Esophagus squamous epithelium (tissue), 5 donors: Measurements from ENCODE around the gene ACTN4. TPM values are rescaled to one million over a fixed set of nuclear protein-coding genes. Genes with fewer than 3 reads are reported as not detected.
A peak's percentile ranks its signal among the peaks of the same experiment; 100 is the strongest.

ENCODE experiments used
- DNase-seq: peaks from one replicate; lab custom pipeline; 2025; lab: John Stamatoyannopoulos, UW
- H3K27ac ChIP-seq, 4 donors: fragments of 200-600 bp; sonication (generic); one replicate each; pipeline ENCODE4 v1.5.1; 2016 to 2019; ENCODE audit warnings: mild to moderate bottlenecking in 1 of 4
- H3K27me3 ChIP-seq, 4 donors: fragments of 200-600 bp; sonication (generic); 1 replicate in 3 of 4; 2 replicates in 1 of 4; pipeline versions ENCODE4 v1.5.1 to v1.6.0; 2017 to 2021; ENCODE audit warnings: antibody characterized with exemption in 1 of 4
- H3K36me3 ChIP-seq, 3 donors: fragments of 200-600 bp; sonication (generic); one replicate each; pipeline ENCODE4 v1.5.1; 2016 to 2019
- H3K4me1 ChIP-seq, 3 donors: fragments of 200-600 bp; sonication (generic); one replicate each; pipeline ENCODE4 v1.5.1; 2017 to 2019
- H3K4me3 ChIP-seq, 4 donors: fragments of 200-600 bp; sonication (generic); 1 replicate in 3 of 4; 2 replicates in 1 of 4; pipeline ENCODE4 v1.5.1; 2016 to 2019; ENCODE audit warnings: mild to moderate bottlenecking in 2 of 4, moderate library complexity in 1 of 4
- H3K9me3 ChIP-seq, 3 donors: fragments of 200-600 bp; sonication (generic); one replicate each; pipeline ENCODE4 v1.5.1; 2016 to 2019
- POLR2A ChIP-seq, 4 donors: fragments of 450-650 bp; IDR thresholded peaks; one replicate each; pipeline ENCODE4 v1.6.1; 2017; ENCODE audit warnings: antibody characterized with exemption in 4 of 4, mild to moderate bottlenecking in 4 of 4, moderate library complexity in 3 of 4
- WGBS, 2 donors: methylation state at CpG; one replicate each; pipeline ENCODE4 v1.1.5; 2018; 5-methylcytosine and 5-hydroxymethylcytosine counted together
- intact Hi-C: fragments of 100-400 bp; cut with DNase I; formaldehyde crosslinking; loops from one replicate; pipeline ENCODE4 v1.15.0; 2022
- total RNA-seq, 4 donors: library from RNA; depleted of rRNA; stranded (reverse); fragments of >200 nt; gene quantifications; one replicate each; pipeline ENCODE4 v1.1.0, GENCODE V29; 2016
- TF ChIP-seq, protein P1 (sequence below), 6 experiments: fragments of 450-650 bp in 4 of 6; fragments of 200-600 bp in 2 of 6; sonication (generic) in 2 of 6; IDR thresholded peaks; one replicate each; pipeline ENCODE4 v1.5.1; 2016 to 2019; ENCODE audit warnings: antibody characterized with exemption in 6 of 6, mild to moderate bottlenecking in 4 of 6, moderate library complexity in 4 of 6
- donor health status: DM: yes; HTN: yes; CAD: no.

Gene ACTN4
- total RNA-seq, 4 donors from 2014 or later, result 302 to 705 (median 414) TPM

DNA sequence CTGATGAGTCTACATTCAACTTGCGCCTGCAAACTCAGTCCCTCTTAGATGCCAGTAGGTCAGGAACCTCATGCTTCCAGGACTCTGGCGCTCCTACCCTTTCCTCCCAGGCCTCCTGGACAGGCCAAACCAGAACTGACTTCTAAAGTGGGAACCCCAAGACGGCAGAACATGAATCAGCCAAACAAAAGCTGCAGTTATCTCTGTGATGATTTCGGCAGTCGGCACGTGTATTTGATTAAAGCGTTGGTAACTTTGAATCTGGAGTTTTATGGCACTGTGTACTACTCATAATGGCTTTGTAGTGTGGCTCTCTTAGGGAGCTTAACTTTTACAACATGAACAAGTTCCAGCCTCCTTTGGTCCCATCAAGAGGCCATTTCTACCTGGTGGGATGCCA, 13.7 kb downstream of the ACTN4 start:
- TF ChIP-seq, protein P1, sequence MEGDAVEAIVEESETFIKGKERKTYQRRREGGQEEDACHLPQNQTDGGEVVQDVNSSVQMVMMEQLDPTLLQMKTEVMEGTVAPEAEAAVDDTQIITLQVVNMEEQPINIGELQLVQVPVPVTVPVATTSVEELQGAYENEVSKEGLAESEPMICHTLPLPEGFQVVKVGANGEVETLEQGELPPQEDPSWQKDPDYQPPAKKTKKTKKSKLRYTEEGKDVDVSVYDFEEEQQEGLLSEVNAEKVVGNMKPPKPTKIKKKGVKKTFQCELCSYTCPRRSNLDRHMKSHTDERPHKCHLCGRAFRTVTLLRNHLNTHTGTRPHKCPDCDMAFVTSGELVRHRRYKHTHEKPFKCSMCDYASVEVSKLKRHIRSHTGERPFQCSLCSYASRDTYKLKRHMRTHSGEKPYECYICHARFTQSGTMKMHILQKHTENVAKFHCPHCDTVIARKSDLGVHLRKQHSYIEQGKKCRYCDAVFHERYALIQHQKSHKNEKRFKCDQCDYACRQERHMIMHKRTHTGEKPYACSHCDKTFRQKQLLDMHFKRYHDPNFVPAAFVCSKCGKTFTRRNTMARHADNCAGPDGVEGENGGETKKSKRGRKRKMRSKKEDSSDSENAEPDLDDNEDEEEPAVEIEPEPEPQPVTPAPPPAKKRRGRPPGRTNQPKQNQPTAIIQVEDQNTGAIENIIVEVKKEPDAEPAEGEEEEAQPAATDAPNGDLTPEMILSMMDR (IDR thresholded peaks at IDR 0.05), result no peak
- no peak for TF ChIP-seq POLR2A (IDR thresholded peaks at IDR 0.05)
- Histone ChIP-seq H3K4me3 (no peak overlapping the region), H3K4me1 (peaks cover 92 to 100% (median 93%) of the 10 kb centered on the region in 3 donors), H3K27ac (peak overlapping the region; percentile 97 to 100 (median 98)), H3K9me3 (no peaks in the 10 kb centered on the region), H3K27me3 (no peaks in the 10 kb centered on the region), H3K36me3 (peaks cover 0 to 26% (median 4%) of the 10 kb centered on the region in 3 donors)
- no peak for DNase-seq
- WGBS, 2 donors, result 52 to 61% methylated on average over 6 to 7 of the region's 7 CpGs
- intact Hi-C loops, result no loop called here

DNA sequence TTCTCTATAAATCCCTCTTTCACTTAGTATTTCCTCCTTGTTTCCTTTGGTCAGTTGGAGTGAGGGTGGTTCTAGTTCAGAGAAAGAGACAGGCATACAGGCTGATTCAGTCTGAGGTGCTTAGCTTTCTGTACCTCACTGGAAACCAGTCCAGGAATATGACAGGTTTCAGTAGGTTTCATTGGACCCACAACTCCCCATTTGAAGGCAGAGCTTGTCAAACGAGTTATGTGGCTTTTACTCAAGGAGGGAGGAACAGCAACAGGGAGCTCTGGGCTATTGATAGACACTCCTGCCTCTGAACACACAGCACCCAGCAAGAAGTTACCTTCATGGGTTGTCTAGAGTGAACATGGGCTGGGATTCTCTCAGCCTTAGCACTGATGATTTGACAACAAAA, 14.5 kb downstream of the ACTN4 start:
- Histone ChIP-seq H3K36me3 (peaks cover 0 to 17% (median 4%) of the 10 kb centered on the region in 3 donors), H3K9me3 (no peaks in the 10 kb centered on the region), H3K4me1 (peaks cover 92 to 100% (median 94%) of the 10 kb centered on the region in 3 donors), H3K27me3 (no peaks in the 10 kb centered on the region), H3K27ac (peak overlapping the region; percentile 97 to 100 (median 98)), H3K4me3 (peak overlapping the region in 1 of 4 donors; percentile 4)
- 0% methylated on average over 1 of the region's 1 CpG; no CpG with 5 or more reads in 1 of the 2 donors for WGBS, 2 donors
- no peak for DNase-seq
- peak in 1 of 4 donors; percentile 48 for TF ChIP-seq POLR2A (IDR thresholded peaks at IDR 0.05)
- TF ChIP-seq, protein P1 (IDR thresholded peaks at IDR 0.05), result no peak
- intact Hi-C loops, result no loop called here

DNA sequence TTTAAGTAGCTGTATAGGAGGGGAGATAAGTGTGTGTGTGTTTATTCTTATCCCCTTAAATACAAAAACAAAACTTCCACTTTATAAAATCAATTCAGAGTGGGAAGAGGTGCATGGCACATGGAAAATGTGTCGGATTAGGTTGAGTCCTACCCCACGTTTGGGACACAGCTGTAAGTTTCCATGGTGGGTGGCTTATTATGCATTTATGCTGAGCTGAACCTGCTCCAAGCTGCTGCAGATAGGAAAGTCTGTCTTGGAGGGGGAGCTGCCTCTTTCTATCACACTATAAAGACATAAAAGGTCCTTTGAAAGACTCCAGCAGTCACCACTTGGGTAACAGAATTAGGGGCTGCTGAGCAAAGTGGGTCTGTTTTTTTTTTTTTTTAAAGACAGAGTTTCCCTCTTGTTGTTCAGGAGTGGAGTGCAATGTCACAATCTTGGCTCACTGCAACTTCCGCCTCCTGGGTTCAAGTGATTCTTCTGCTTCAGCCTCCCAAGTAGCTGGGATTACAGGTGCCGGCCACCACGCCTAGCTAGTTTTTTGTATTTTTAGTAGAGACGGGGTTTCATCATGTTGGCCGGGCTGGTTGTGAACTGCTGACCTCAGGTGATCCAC, 15.2 kb downstream of the ACTN4 start:
- intact Hi-C loops, result no loop called here
- WGBS, 2 donors, result 42 to 45% methylated on average over 7 of the region's 7 CpGs
- H3K27me3 ChIP-seq, result no peaks in the 10 kb centered on the region
- H3K27ac ChIP-seq, result peak overlapping the region; percentile 97 to 100 (median 98)
- peaks cover 0 to 15% (median 4%) of the 10 kb centered on the region in 3 donors for H3K36me3 ChIP-seq
- H3K4me3 ChIP-seq, result peak overlapping the region in 2 of 4 donors; percentile 4 to 10
- no peaks in the 10 kb centered on the region for H3K9me3 ChIP-seq
- no peak for TF ChIP-seq POLR2A (IDR thresholded peaks at IDR 0.05)
- TF ChIP-seq, protein P1 (IDR thresholded peaks at IDR 0.05), result no peak
- no peak for DNase-seq
- H3K4me1 ChIP-seq, result peaks cover 92 to 100% (median 92%) of the 10 kb centered on the region in 3 donors

DNA sequence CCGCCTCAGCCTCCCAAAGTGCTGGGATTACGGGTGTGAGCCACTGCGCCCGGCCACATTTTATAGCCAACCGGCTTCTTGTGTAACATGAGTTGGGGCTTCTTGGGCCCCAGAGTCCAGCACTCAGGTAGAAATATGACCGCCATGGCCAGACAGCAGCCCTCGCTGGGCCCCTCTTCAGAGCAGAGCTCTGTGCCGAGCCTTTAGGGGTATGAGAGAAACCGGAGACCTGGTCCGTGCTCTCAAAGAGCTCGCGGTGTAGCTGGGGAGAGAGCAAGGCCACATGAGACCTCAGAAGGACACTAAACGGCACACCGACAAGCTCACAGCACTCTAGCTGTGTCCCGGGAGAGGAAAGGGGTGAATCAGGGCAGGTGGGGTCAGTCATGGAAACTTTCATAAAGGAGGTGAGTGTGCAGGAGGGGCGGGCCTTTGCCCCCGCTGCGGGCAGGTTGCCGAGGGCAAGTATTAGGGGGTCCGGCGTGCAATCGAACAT, 15.8 kb downstream of the ACTN4 start:
- 73 to 82% methylated on average over 14 to 16 of the region's 22 CpGs for WGBS, 2 donors
- peaks cover 92 to 100% (median 92%) of the 10 kb centered on the region in 3 donors for H3K4me1 ChIP-seq

More for the DNA sequence above, 15.8 kb downstream of the ACTN4 start:
- peaks cover 0 to 20% (median 4%) of the 10 kb centered on the region in 3 donors for H3K36me3 ChIP-seq
- intact Hi-C loops, result no loop called here
- peak overlapping the region in 2 of 4 donors; percentile 2 to 10 for H3K4me3 ChIP-seq
- no peaks in the 10 kb centered on the region for H3K27me3 ChIP-seq
- no peak for TF ChIP-seq POLR2A (IDR thresholded peaks at IDR 0.05)
- TF ChIP-seq, protein P1 (IDR thresholded peaks at IDR 0.05), result no peak
- peak overlapping the region; percentile 97 to 100 (median 98) for H3K27ac ChIP-seq
- DNase-seq, result no peak
- no peaks in the 10 kb centered on the region for H3K9me3 ChIP-seq
